IMR-90 (cell line): ENCODE data around the gene SLC6A7. TPM values are rescaled to one million over a fixed set of nuclear protein-coding genes. Genes with fewer than 3 reads are reported as not detected.

Source experiments
- ATAC-seq: fragments of 200-7000 bp; cut with Tn5 transposase; 2 replicates; pipeline ENCODE4 v1.9.1; 2020; ENCODE audit warnings: low read depth, mild to moderate bottlenecking, moderate library complexity
- BruUV-seq: library from RNA; stranded (reverse); fragments of 400-500 nt; replicated peaks from 2 replicates; lab custom pipeline; 2021; lab: Mats Ljungman, UMichigan
- CTCF ChIA-PET: fragments of 300-600 bp; formaldehyde crosslinking; extraction: SDS; loops from one replicate; lab custom pipeline; 2021; ENCODE audit warnings: antibody characterized with exemption; lab: Yijun Ruan, JAX
- POLR2A ChIA-PET: fragments of 300-600 bp; sonication (Branson Sonifier 250); formaldehyde crosslinking; loops from one replicate; lab custom pipeline; 2022; ENCODE audit warnings: antibody characterized with exemption; ENCODE audit not compliant: unreplicated experiment; lab: Charles Lee
- DNase-seq: peaks from one replicate; pipeline ENCODE4 v3.0.0; 2013
- H2AFZ ChIP-seq: replicated peaks from 2 replicates; pipeline ENCODE3; 2013; ENCODE audit warnings: low read length, mild to moderate bottlenecking; ENCODE audit not compliant: poor library complexity
- H2AK5ac ChIP-seq: 2 replicates; pipeline ENCODE4 v1.6.1; 2013; ENCODE audit warnings: low read depth, low read length, inconsistent platforms
- H2AK9ac ChIP-seq: replicated peaks from 2 replicates; pipeline ENCODE3; 2013; ENCODE audit warnings: mild to moderate bottlenecking, low read depth, low read length, moderate library complexity; ENCODE audit not compliant: poor library complexity
- H2BK120ac ChIP-seq: 2 replicates; pipeline ENCODE4 v1.6.1; 2013; ENCODE audit warnings: low read depth, low read length, inconsistent platforms
- H2BK15ac ChIP-seq: 3 replicates; pipeline ENCODE4 v1.6.1; 2013; ENCODE audit warnings: low read depth, low read length, inconsistent platforms
- H2BK20ac ChIP-seq: 2 replicates; pipeline ENCODE4 v1.6.1; 2013; ENCODE audit warnings: low read depth, mild to moderate bottlenecking, inconsistent platforms, low read length, moderate library complexity
- H2BK5ac ChIP-seq: 2 replicates; pipeline ENCODE4 v1.6.1; 2013; ENCODE audit warnings: mild to moderate bottlenecking, low read depth, low read length, inconsistent platforms; ENCODE audit not compliant: poor library complexity, severe bottlenecking
- H3K14ac ChIP-seq: replicated peaks from 2 replicates; pipeline ENCODE4 v1.6.1; 2013; ENCODE audit warnings: low read depth, low read length, inconsistent platforms
- H3K18ac ChIP-seq: 2 replicates; pipeline ENCODE4 v1.6.1; 2013; ENCODE audit warnings: low read depth, low read length, control low read depth
- H3K23ac ChIP-seq: 2 replicates; pipeline ENCODE4 v1.6.1; 2013; ENCODE audit warnings: low read depth, low read length, inconsistent platforms
- H3K27ac ChIP-seq: 2 replicates; pipeline ENCODE4 v1.5.1; 2013; ENCODE audit warnings: mild to moderate bottlenecking, control low read depth, low read length; ENCODE audit not compliant: insufficient read depth
- H3K27me3 ChIP-seq: 2 replicates; pipeline ENCODE4 v1.6.1; 2013; ENCODE audit warnings: low read length; ENCODE audit not compliant: control insufficient read depth, insufficient read depth
- H3K36me3 ChIP-seq: 2 replicates; pipeline ENCODE4 v1.6.1; 2013; ENCODE audit warnings: low read length, mixed read lengths; ENCODE audit not compliant: control insufficient read depth, insufficient read depth
- H3K4ac ChIP-seq: 2 replicates; pipeline ENCODE4 v1.6.1; 2013; ENCODE audit warnings: low read depth, low read length, inconsistent platforms
- H3K4me1 ChIP-seq: 2 replicates; pipeline ENCODE4 v1.6.1; 2013; ENCODE audit warnings: low read length, mixed read lengths; ENCODE audit not compliant: control insufficient read depth, insufficient read depth
- H3K4me2 ChIP-seq: 2 replicates; pipeline ENCODE4 v1.6.1; 2013; ENCODE audit warnings: low read depth, mild to moderate bottlenecking, control low read depth, low read length, moderate library complexity
- H3K4me3 ChIP-seq: 2 replicates; pipeline ENCODE4 v1.5.1; 2013; ENCODE audit warnings: low read depth, mild to moderate bottlenecking, control low read depth, low read length, moderate library complexity; ENCODE audit not compliant: insufficient read depth
- H3K56ac ChIP-seq: 2 replicates; pipeline ENCODE4 v1.6.1; 2013; ENCODE audit warnings: low read length, inconsistent platforms; ENCODE audit not compliant: insufficient read depth; ENCODE audit errors: extremely low read depth
- H3K79me1 ChIP-seq, 2 experiments: 2 replicates each; pipeline ENCODE4 v1.6.1; 2013; ENCODE audit warnings: low read length in 2 of 2, inconsistent platforms in 1 of 2, low read depth in 1 of 2
- H3K9ac ChIP-seq: 2 replicates; pipeline ENCODE4 v1.6.1; 2013; ENCODE audit warnings: low read depth, low read length, control low read depth
- H3K9me1 ChIP-seq: 2 replicates; pipeline ENCODE4 v1.6.1; 2013; ENCODE audit warnings: low read length, inconsistent platforms; ENCODE audit not compliant: insufficient read depth
- H3K9me3 ChIP-seq: 2 replicates; pipeline ENCODE4 v1.6.1; 2013; ENCODE audit warnings: low read length; ENCODE audit not compliant: control insufficient read depth, insufficient read depth
- H4K20me1 ChIP-seq: 2 replicates; pipeline ENCODE4 v1.6.1; 2013; ENCODE audit warnings: low read length, inconsistent platforms; ENCODE audit not compliant: insufficient read depth
- H4K5ac ChIP-seq: 2 replicates; pipeline ENCODE4 v1.6.1; 2013; ENCODE audit warnings: mild to moderate bottlenecking, low read depth, low read length, control low read depth
- H4K8ac ChIP-seq, 2 experiments: 2 replicates each; pipeline ENCODE4 v1.6.1; 2013; ENCODE audit warnings: low read depth in 2 of 2, low read length in 2 of 2, control low read depth in 1 of 2, inconsistent platforms in 1 of 2
- H4K91ac ChIP-seq: 2 replicates; pipeline ENCODE4 v1.6.1; 2013; ENCODE audit warnings: low read depth, low read length, inconsistent platforms; ENCODE audit not compliant: insufficient read depth
- CEBPB ChIP-seq: IDR thresholded peaks from 2 replicates; pipeline ENCODE4 v1.6.1; 2012; ENCODE audit warnings: low read depth, low read length, improper control_type of control experiment
- CTCF ChIP-seq: conservative IDR thresholded peaks from 2 replicates; pipeline ENCODE4 v1.5.1; 2012; ENCODE audit warnings: mild to moderate bottlenecking, low read depth, low read length, improper control_type of control experiment
- MAFK ChIP-seq: IDR thresholded peaks from 2 replicates; pipeline ENCODE4 v1.6.1; 2012; ENCODE audit warnings: low read depth, low read length, improper control_type of control experiment
- MXI1 ChIP-seq: IDR thresholded peaks from 2 replicates; pipeline ENCODE4 v1.6.1; 2012; ENCODE audit warnings: low read depth, mild to moderate bottlenecking, low read length, moderate library complexity, borderline replicate concordance
- NFE2L2 ChIP-seq: fragments of 150-350 bp; IDR thresholded peaks from 2 replicates; pipeline ENCODE4 v1.6.1; 2016; ENCODE audit warnings: low read depth, mild to moderate bottlenecking, low read length
- POLR2A ChIP-seq: IDR thresholded peaks from 2 replicates; pipeline ENCODE4 v1.6.1; 2012; ENCODE audit warnings: mild to moderate bottlenecking, low read depth, low read length
- RAD21 ChIP-seq: IDR thresholded peaks from 2 replicates; pipeline ENCODE4 v1.6.1; 2012; ENCODE audit warnings: low read length, improper control_type of control experiment
- RFX5 ChIP-seq: IDR thresholded peaks from 2 replicates; pipeline ENCODE4 v1.8.0; 2012; ENCODE audit warnings: low read depth, mild to moderate bottlenecking, low read length, moderate library complexity
- SMC3 ChIP-seq: fragments of 150-350 bp; IDR thresholded peaks from 2 replicates; pipeline ENCODE4 v1.6.1; 2016; ENCODE audit warnings: low read depth, mild to moderate bottlenecking, antibody characterized with exemption, low read length, moderate library complexity
- USF2 ChIP-seq: fragments of 150-350 bp; IDR thresholded peaks from 2 replicates; pipeline ENCODE4 v1.6.1; 2017; ENCODE audit warnings: mild to moderate bottlenecking, antibody characterized with exemption, low read length, low read depth
- WGBS, 2 experiments: methylation state at CpG; one replicate each; pipeline versions ENCODE4 v1.1.5 to v1.1.7; 2013; ENCODE audit warnings: missing lambda C conversion rate in 2 of 2; ENCODE audit not compliant: insufficient read length in 1 of 2; ENCODE audit errors: extremely low coverage in 2 of 2; 5-methylcytosine and 5-hydroxymethylcytosine counted together
- dilution Hi-C: fragments of 300-500 bp; cut with HindIII; formaldehyde crosslinking; loops from one replicate; pipeline ENCODE4 v1.14.3; 2018; ENCODE audit warnings: low sequenced_read_pairs; ENCODE audit not compliant: unreplicated experiment
- in situ Hi-C: fragments of 300-500 bp; cut with MboI; formaldehyde crosslinking; loops from 3 replicates; pipeline ENCODE4 v1.14.3; 2019; ENCODE audit warnings: low sequenced_read_pairs, inconsistent platforms, mixed read lengths
- intact Hi-C: fragments of 100-400 bp; cut with micrococcal nuclease; formaldehyde crosslinking; loops from 2 replicates; pipeline ENCODE4 v1.10.0; 2022
- polyA plus RNA-seq, 3 experiments: library from polyadenylated mRNA; depleted of rRNA; stranded (reverse); fragments of >200 nt; gene quantifications; 2 replicates each; pipeline ENCODE4 v1.2.3, GENCODE V29; 2012; ENCODE audit warnings: low replicate concordance in 1 of 3
- total RNA-seq: library from RNA; depleted of rRNA; stranded (reverse); fragments of >200 nt; gene quantifications from 2 replicates; pipeline ENCODE4 v1.2.3, GENCODE V29; 2012
- TF ChIP-seq, protein P1 (sequence below): fragments of 150-350 bp; IDR thresholded peaks from 2 replicates; pipeline ENCODE4 v1.6.1; 2016; ENCODE audit warnings: low read depth, mild to moderate bottlenecking, low read length, moderate library complexity, borderline replicate concordance

Gene SLC6A7
- total and polyA plus RNA-seq, 2 of the 4 experiments (the other 2 are of a cell fraction) = under 0.01 TPM; not detected in 1

DNA sequence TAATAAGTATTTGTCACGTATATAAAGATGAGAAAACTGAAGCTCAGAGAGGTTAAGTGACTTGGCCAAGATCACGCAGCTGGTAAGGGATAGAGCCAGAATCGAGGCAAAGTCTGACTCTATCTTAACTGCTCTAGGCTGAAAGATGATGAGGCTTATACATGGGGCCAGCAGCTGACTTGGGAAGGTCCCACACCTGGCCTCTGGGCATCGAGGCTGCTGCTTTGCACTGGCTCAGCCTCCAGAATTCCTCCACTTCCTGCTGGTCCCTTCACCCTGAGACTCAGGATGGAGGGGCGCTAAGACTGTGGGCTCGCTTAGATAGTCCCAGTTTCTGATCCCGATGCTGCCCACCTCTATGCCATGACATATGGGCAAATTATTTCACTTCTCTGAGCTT is 64.5 kb downstream of the SLC6A7 start (continued):
- no peak for TF ChIP-seq USF2
- TF ChIP-seq NFE2L2 = no peak

GRCh38 chr5:150254774-150255173 is 64.9 kb downstream of the SLC6A7 start:
- H2AK5ac ChIP-seq = no peak overlapping the region
- no peaks in the 10 kb centered on the region for H3K9me1 ChIP-seq
- no peak overlapping the region for H3K4ac ChIP-seq
- no peaks in the 10 kb centered on the region for H3K9me3 ChIP-seq
- H4K91ac ChIP-seq = no peak overlapping the region
- TF ChIP-seq, protein P1, sequence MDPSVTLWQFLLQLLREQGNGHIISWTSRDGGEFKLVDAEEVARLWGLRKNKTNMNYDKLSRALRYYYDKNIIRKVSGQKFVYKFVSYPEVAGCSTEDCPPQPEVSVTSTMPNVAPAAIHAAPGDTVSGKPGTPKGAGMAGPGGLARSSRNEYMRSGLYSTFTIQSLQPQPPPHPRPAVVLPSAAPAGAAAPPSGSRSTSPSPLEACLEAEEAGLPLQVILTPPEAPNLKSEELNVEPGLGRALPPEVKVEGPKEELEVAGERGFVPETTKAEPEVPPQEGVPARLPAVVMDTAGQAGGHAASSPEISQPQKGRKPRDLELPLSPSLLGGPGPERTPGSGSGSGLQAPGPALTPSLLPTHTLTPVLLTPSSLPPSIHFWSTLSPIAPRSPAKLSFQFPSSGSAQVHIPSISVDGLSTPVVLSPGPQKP = no peak
- TF ChIP-seq USF2 (no peak), MXI1 (no peak), POLR2A (no peak), RFX5 (no peak), SMC3 (no peak), NFE2L2 (no peak), RAD21 (no peak), MAFK (no peak), CEBPB (no peak), CTCF (no peak)
- no peak overlapping the region for H3K18ac ChIP-seq
- ChIA-PET CTCF (no interaction called here), POLR2A (no interaction called here)
- H3K4me3 ChIP-seq = no peak overlapping the region
- no peaks in the 10 kb centered on the region for H3K79me1 ChIP-seq
- H2BK15ac ChIP-seq = no peak overlapping the region
- H3K14ac ChIP-seq = no peak overlapping the region
- H4K5ac ChIP-seq = no peak overlapping the region
- H3K56ac ChIP-seq = no peak overlapping the region
- H4K8ac ChIP-seq = no peak overlapping the region
- H3K27me3 ChIP-seq = no peaks in the 10 kb centered on the region; the same call in 1 of the 2 replicates
- ATAC-seq = no peak
- H2BK120ac ChIP-seq = no peak overlapping the region
- H2AK9ac ChIP-seq = no peak overlapping the region
- WGBS, 2 experiments = no CpG with 5 or more reads among the region's 4 CpGs
- no peak overlapping the region for H3K27ac ChIP-seq
- H3K9ac ChIP-seq = no peak overlapping the region
- in situ Hi-C loops = no loop called here
- BruUV-seq = no TSS peak
- H4K20me1 ChIP-seq = no peaks in the 10 kb centered on the region
- no peak for DNase-seq
- H2AFZ ChIP-seq = no peak overlapping the region
- H3K23ac ChIP-seq = no peak overlapping the region
- dilution Hi-C loops = no loop called here
- intact Hi-C loops = no loop called here
- H2BK5ac ChIP-seq = no peak overlapping the region
- H3K4me2 ChIP-seq = no peak overlapping the region
- peaks cover 2% of the 10 kb centered on the region; the same call in 1 of the 2 replicates for H3K4me1 ChIP-seq
- H3K36me3 ChIP-seq = no peaks in the 10 kb centered on the region
- H2BK20ac ChIP-seq = no peak overlapping the region
